ES-I3 (cell line): ENCODE data around the gene THADA.
"Not testable (repeated sequence)": the region's sequence is repeated elsewhere in the genome, so short reads cannot be mapped to it uniquely, and the experiment has no call there.

Experiments used
- H3K36me3 ChIP-seq: 2 replicates; pipeline ENCODE4 v1.6.1; 2013; ENCODE audit warnings: mild to moderate bottlenecking, low read length, control low read depth, moderate library complexity; ENCODE audit not compliant: insufficient read depth
- H3K4me1 ChIP-seq: 2 replicates; pipeline ENCODE4 v1.6.1; 2013; ENCODE audit warnings: mild to moderate bottlenecking, control low read depth, low read length; ENCODE audit not compliant: insufficient read depth
- H3K9ac ChIP-seq: 2 replicates; pipeline ENCODE4 v1.6.1; 2013; ENCODE audit warnings: low read depth, mild to moderate bottlenecking, low read length, moderate library complexity
- H3K9me3 ChIP-seq: 2 replicates; pipeline ENCODE4 v1.6.1; 2013; ENCODE audit warnings: mild to moderate bottlenecking, low read length, moderate library complexity; ENCODE audit not compliant: control insufficient read depth, insufficient read depth

THADA gene

GRCh38 chr2:43540021-43540779, 55.6 kb downstream of the THADA start:
- Histone ChIP-seq H3K9ac (no peak overlapping the region), H3K36me3 (no peaks in the 10 kb centered on the region; the same call in 1 of the 2 replicates), H3K9me3 (no peaks in the 10 kb centered on the region), H3K4me1 (no peaks in the 10 kb centered on the region)

GRCh38 chr2:43539436-43539835, 56.4 kb downstream of the THADA start:
- no peaks in the 10 kb centered on the region; the same call in 1 of the 2 replicates for H3K36me3 ChIP-seq
- H3K9ac ChIP-seq = no peak overlapping the region
- no peaks in the 10 kb centered on the region for H3K9me3 ChIP-seq
- no peaks in the 10 kb centered on the region for H3K4me1 ChIP-seq

- no peak overlapping the region for H3K9ac ChIP-seq
- H3K4me1 ChIP-seq = no peaks in the 10 kb centered on the region
- H3K36me3 ChIP-seq = no peaks in the 10 kb centered on the region; the same call in 1 of the 2 replicates
- no peaks in the 10 kb centered on the region for H3K9me3 ChIP-seq
These were observed 57.7 kb downstream of the THADA start for GRCh38 chr2:43538034-43538670.

GRCh38 chr2:43537137-43537536, 58.7 kb downstream of the THADA start:
- Histone ChIP-seq H3K9me3 (no peaks in the 10 kb centered on the region), H3K9ac (no peak overlapping the region), H3K4me1 (no peaks in the 10 kb centered on the region), H3K36me3 (no peaks in the 10 kb centered on the region; the same call in 1 of the 2 replicates)

- no peaks in the 10 kb centered on the region for H3K36me3 ChIP-seq
- no peaks in the 10 kb centered on the region for H3K4me1 ChIP-seq
- H3K9ac ChIP-seq = no peak overlapping the region
- no peaks in the 10 kb centered on the region for H3K9me3 ChIP-seq
These were observed 61.3 kb downstream of the THADA start for GRCh38 chr2:43534569-43534968.

- not testable (repeated sequence) for H3K9me3 ChIP-seq, H3K36me3 ChIP-seq, H3K4me1 ChIP-seq, H3K9ac ChIP-seq
These were observed 63.3 kb downstream of the THADA start for GRCh38 chr2:43532572-43532971.

GRCh38 chr2:43531251-43531650, 64.6 kb downstream of the THADA start:
- Histone ChIP-seq H3K4me1 (no peaks in the 10 kb centered on the region), H3K9me3 (no peaks in the 10 kb centered on the region), H3K36me3 (no peaks in the 10 kb centered on the region; the same call in 1 of the 2 replicates), H3K9ac (no peak overlapping the region)

- Histone ChIP-seq H3K4me1 (no peaks in the 10 kb centered on the region), H3K9ac (no peak overlapping the region), H3K9me3 (no peaks in the 10 kb centered on the region), H3K36me3 (no peaks in the 10 kb centered on the region; the same call in 1 of the 2 replicates)
These were observed 68.8 kb downstream of the THADA start for GRCh38 chr2:43526994-43527393.

GRCh38 chr2:43525506-43525905, 70.3 kb downstream of the THADA start:
- Histone ChIP-seq H3K36me3 (no peaks in the 10 kb centered on the region; the same call in 1 of the 2 replicates), H3K9ac (no peak overlapping the region), H3K9me3 (no peaks in the 10 kb centered on the region), H3K4me1 (no peaks in the 10 kb centered on the region)

- Histone ChIP-seq H3K4me1 (peaks cover 3% of the 10 kb centered on the region; the same call in 1 of the 2 replicates), H3K36me3 (no peaks in the 10 kb centered on the region; the same call in 1 of the 2 replicates), H3K9ac (no peak overlapping the region), H3K9me3 (no peaks in the 10 kb centered on the region)
These were observed 71.5 kb downstream of the THADA start for GRCh38 chr2:43524177-43524965.

- Histone ChIP-seq H3K36me3 (no peaks in the 10 kb centered on the region; the same call in 1 of the 2 replicates), H3K9me3 (no peaks in the 10 kb centered on the region), H3K4me1 (peaks cover 3% of the 10 kb centered on the region; the same call in 1 of the 2 replicates), H3K9ac (no peak overlapping the region)
These were observed 73.7 kb downstream of the THADA start for GRCh38 chr2:43522177-43522576.

GRCh38 chr2:43521568-43521967, 74.3 kb downstream of the THADA start:
- no peaks in the 10 kb centered on the region for H3K9me3 ChIP-seq
- no peak overlapping the region for H3K9ac ChIP-seq
- H3K36me3 ChIP-seq = no peaks in the 10 kb centered on the region; the same call in 1 of the 2 replicates
- peaks cover 3% of the 10 kb centered on the region; the same call in 1 of the 2 replicates for H3K4me1 ChIP-seq

- Histone ChIP-seq H3K4me1 (peaks cover 3% of the 10 kb centered on the region; the same call in 1 of the 2 replicates), H3K9me3 (no peaks in the 10 kb centered on the region), H3K9ac (no peak overlapping the region), H3K36me3 (no peaks in the 10 kb centered on the region)
These were observed 74.9 kb downstream of the THADA start for GRCh38 chr2:43520919-43521318.

- Histone ChIP-seq H3K9me3 (no peaks in the 10 kb centered on the region), H3K9ac (no peak overlapping the region), H3K36me3 (no peaks in the 10 kb centered on the region), H3K4me1 (peaks cover 3% of the 10 kb centered on the region; the same call in 1 of the 2 replicates)
These were observed 76.1 kb downstream of the THADA start for GRCh38 chr2:43519643-43520221.
